AG04450 (cell line): Measurements from ENCODE around the gene LHFPL3. TPM values are rescaled to one million over a fixed set of nuclear protein-coding genes. Genes with fewer than 3 reads are reported as not detected.
"Not testable (repeated sequence)": the region's sequence is repeated elsewhere in the genome, so short reads cannot be mapped to it uniquely, and the experiment has no call there.

Source experiments
- CTCF ChIA-PET: fragments of 300-600, 350-600 bp; formaldehyde crosslinking; extraction: SDS; loops from one replicate; lab custom pipeline; 2022; ENCODE audit warnings: antibody characterized with exemption, inconsistent platforms; lab: Charles Lee
- POLR2A ChIA-PET: fragments of 350-600 bp; formaldehyde crosslinking; extraction: SDS; loops from one replicate; lab custom pipeline; 2021; ENCODE audit warnings: antibody characterized with exemption, inconsistent platforms; lab: Yijun Ruan, JAX
- DNase-seq: peaks from one replicate; pipeline ENCODE4 v3.0.0-alpha.2; 2011; ENCODE audit warnings: low read depth, low spot score
- H3K27ac ChIP-seq: one replicate; pipeline ENCODE4 v1.5.1; 2012; ENCODE audit warnings: low read depth, low read length, control low read depth
- H3K27me3 ChIP-seq: one replicate; pipeline ENCODE4 v1.6.0; 2012; ENCODE audit warnings: low read length; ENCODE audit not compliant: control insufficient read depth, insufficient read depth
- H3K4me3 ChIP-seq: 2 replicates; pipeline ENCODE4 v1.5.1; 2011; ENCODE audit warnings: mild to moderate bottlenecking, low read depth, low read length, control low read depth
- H3K9me3 ChIP-seq: 2 replicates; pipeline ENCODE4 v1.5.1; 2012; ENCODE audit warnings: low read length; ENCODE audit not compliant: control insufficient read depth, insufficient read depth
- polyA plus RNA-seq: library from polyadenylated mRNA; depleted of rRNA; stranded (reverse); fragments of >200 nt; gene quantifications from 2 replicates; pipeline ENCODE4 v1.2.3, GENCODE V29; 2011
- TF ChIP-seq, protein P1 (sequence below): IDR thresholded peaks from 2 replicates; pipeline ENCODE4 v1.5.1; 2011; ENCODE audit warnings: low read depth, low read length, control low read depth, inconsistent platforms

LHFPL3 gene
- polyA plus RNA-seq, 1 experiment = not detected

DNA sequence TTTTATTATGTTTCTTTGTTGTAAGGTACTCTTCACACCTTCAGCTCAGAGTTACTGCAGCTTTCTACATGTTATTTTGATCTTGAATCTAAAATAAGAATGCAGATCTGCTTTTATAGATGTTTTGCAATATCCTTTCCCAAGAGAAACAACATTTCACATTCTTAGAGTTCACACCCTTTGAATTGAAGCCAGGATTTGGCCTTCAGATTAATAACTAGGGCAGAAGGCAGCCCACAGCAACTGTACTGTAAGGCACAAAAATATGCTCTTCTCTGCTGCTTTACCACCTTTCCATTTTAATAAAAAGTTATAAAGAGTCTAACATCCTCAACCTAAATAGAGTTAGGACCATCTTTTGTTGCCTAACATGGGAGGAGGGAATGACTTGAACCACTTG is 224.7 kb downstream of the LHFPL3 start:
- TF ChIP-seq, protein P1, sequence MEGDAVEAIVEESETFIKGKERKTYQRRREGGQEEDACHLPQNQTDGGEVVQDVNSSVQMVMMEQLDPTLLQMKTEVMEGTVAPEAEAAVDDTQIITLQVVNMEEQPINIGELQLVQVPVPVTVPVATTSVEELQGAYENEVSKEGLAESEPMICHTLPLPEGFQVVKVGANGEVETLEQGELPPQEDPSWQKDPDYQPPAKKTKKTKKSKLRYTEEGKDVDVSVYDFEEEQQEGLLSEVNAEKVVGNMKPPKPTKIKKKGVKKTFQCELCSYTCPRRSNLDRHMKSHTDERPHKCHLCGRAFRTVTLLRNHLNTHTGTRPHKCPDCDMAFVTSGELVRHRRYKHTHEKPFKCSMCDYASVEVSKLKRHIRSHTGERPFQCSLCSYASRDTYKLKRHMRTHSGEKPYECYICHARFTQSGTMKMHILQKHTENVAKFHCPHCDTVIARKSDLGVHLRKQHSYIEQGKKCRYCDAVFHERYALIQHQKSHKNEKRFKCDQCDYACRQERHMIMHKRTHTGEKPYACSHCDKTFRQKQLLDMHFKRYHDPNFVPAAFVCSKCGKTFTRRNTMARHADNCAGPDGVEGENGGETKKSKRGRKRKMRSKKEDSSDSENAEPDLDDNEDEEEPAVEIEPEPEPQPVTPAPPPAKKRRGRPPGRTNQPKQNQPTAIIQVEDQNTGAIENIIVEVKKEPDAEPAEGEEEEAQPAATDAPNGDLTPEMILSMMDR = no peak
- DNase-seq = no peak

DNA sequence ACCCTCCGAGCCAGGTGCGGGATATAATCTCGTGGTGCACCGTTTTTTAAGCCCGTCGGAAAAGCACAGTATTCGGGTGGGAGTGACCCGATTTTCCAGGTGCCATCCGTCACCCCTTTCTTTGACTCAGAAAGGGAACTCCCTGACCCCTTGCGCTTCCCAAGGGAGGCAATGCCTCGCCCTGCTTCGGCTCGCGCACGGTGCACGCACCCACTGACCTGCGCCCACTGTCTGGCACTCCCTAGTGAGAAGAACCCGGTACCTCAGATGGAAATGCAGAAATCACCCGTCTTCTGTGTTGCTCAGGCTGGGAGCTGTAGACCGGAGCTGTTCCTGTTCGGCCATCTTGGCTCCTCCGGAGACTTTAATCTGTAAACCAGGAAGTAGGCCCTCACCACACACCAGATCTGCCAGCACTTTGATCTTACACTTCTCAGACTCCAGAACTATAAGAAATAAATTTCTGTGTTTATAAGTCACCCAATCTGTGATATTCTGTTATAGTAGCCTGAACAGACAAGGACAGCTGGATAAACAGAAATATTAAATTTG is 235.0 kb downstream of the LHFPL3 start:
- H3K4me3 ChIP-seq, H3K27me3 ChIP-seq, POLR2A ChIA-PET, H3K9me3 ChIP-seq, DNase-seq, CTCF ChIA-PET, H3K27ac ChIP-seq: not testable (repeated sequence)

More for the DNA sequence above, 224.7 kb downstream of the LHFPL3 start:
- H3K27ac ChIP-seq = no peak overlapping the region
- no peak overlapping the region for H3K4me3 ChIP-seq
- ChIA-PET POLR2A (no interaction called here), CTCF (no interaction called here)
- no peaks in the 10 kb centered on the region for H3K27me3 ChIP-seq
- H3K9me3 ChIP-seq = no peaks in the 10 kb centered on the region; the same call in 1 of the 2 replicates

DNA sequence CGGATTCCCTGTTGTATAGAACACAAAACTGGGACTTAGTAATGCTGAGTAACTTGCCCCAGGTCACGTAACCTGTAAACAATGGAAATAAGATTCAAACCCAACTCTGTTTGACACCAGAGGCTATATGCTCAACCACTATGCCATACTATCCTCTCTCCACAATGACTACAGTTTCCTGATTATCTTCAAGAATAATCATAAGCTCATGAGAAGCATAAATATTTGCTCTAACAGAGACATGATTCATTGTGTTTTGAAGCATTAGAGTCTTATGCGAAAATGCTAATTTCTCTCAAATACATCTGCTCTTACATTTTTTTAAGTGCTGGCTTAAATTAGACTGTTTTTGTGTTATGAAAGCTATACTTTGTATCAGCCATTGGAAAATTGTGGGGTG is 241.3 kb downstream of the LHFPL3 start:
- no peak for DNase-seq
- Histone ChIP-seq H3K9me3 (peaks cover 5% of the 10 kb centered on the region; the same call in 1 of the 2 replicates), H3K4me3 (no peak overlapping the region), H3K27ac (no peak overlapping the region), H3K27me3 (no peaks in the 10 kb centered on the region)
- CTCF ChIA-PET = no interaction called here
- TF ChIP-seq, protein P1 = no peak
- POLR2A ChIA-PET = no interaction called here

DNA sequence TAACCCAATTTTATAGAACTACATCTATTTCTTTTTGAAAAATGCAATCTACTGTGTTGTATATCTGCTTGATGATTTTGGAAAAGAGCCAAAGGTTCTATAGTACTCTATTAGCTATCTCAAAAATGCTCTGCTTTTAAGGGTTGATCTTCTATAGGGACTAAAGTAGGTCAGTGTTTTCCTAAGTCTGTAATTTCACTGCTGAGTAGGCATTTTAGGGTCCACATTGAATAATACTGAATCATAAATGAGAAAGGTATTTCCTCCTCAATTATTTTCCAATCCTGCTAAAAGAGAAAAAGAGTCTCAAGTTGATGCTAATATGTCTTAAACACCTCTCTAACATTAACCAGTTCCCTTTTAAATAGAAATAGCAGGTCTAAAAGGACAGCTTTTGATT is 244.2 kb downstream of the LHFPL3 start:
- H3K9me3 ChIP-seq = no peaks in the 10 kb centered on the region
- ChIA-PET CTCF (no interaction called here), POLR2A (no interaction called here)
- DNase-seq = no peak
- H3K27ac ChIP-seq = no peak overlapping the region
- H3K27me3 ChIP-seq = no peaks in the 10 kb centered on the region
- H3K4me3 ChIP-seq = no peak overlapping the region
- TF ChIP-seq, protein P1 = no peak

DNA sequence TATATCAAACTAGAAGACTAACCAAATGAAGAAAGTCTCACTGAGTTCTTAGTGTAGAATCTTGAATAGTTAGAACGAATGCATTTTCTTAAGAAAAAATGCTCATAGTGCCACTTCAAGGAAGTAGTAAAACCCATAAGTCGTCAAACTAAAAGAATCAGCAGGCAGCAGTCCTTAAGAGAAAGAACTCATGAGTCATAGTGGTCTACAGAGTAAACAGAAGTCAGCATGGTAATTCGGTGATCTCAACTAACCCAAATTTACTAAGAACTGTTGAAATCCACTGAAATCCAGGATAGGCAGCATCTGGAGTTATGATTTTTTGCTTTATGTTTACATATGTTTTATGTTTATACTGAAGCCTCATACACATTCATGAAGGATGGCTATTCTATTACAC is 256.2 kb downstream of the LHFPL3 start:
- DNase-seq = no peak
- ChIA-PET POLR2A (no interaction called here), CTCF (no interaction called here)
- Histone ChIP-seq H3K9me3 (no peaks in the 10 kb centered on the region), H3K4me3 (no peak overlapping the region), H3K27me3 (no peaks in the 10 kb centered on the region), H3K27ac (no peak overlapping the region)
- TF ChIP-seq, protein P1 = no peak

DNA sequence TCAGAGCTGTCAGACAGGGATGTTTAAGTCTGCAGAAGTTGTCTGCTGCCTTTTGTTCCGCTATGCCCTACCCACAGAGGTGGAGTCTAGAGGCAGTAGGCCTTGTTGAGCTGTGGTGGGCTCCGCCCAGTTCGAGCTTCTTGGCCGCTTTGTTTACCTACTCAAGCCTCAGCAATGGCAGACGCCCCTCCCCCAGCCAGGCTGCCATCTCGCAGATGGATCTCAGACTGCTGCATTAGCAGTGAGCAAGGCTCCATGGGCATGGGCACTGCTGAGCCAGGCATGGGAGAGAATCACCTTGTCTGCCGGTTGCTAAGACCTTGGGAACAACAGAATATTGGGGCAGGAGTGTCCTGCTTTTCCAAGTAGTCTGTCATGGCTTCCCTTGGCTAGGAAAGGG is 267.2 kb downstream of the LHFPL3 start:
- CTCF ChIA-PET = interaction anchor here (1.2 kb wide), 1 partner anchor 48 kb away, joined by 3 read pairs; no protein-coding TSS in a partner anchor
- DNase-seq, H3K9me3 ChIP-seq, H3K27ac ChIP-seq, H3K27me3 ChIP-seq, POLR2A ChIA-PET, H3K4me3 ChIP-seq: not testable (repeated sequence)
